ENCODE results near the gene PPM1F.
"Not testable (repeated sequence)": the region's sequence is repeated elsewhere in the genome, so short reads cannot be mapped to it uniquely, and the experiment has no call there.

The PPM1F gene

GRCh38 chr22:21940521-21940920 lies 12.1 kb downstream of the PPM1F start:
- no peak for DNase-seq (ENCODE audit: low read depth)

- not testable (repeated sequence) for DNase-seq (ENCODE audit: low read depth)
Observed at GRCh38 chr22:21939935-21940334, 12.7 kb downstream of the PPM1F start.

- DNase-seq (ENCODE audit: low read depth): no peak
Observed at GRCh38 chr22:21939461-21939913, 13.2 kb downstream of the PPM1F start.

DNA sequence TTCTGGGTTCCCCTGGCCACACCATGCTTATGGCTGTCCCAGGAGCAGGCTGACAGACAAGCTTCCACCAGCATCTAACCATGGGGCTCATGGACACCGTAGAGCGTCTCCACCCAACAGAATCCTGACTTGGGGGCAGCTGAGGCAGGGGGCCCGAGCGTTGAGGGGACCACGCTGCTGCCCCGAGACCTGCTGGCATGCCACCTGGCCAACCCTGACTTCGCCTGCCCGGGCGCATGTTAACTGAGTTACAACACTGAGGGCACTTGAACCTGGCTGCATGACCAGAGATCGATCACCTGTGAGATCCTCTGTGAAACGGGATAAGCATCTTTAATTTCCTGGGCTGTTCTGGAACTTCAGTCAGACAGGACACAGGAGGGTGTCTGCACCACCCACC lies 13.7 kb downstream of the PPM1F start:
- no peak for DNase-seq (ENCODE audit: low read depth)

- peak; percentile 80 for DNase-seq (ENCODE audit: low read depth)
Observed at GRCh38 chr22:21938071-21938822, 14.4 kb downstream of the PPM1F start.

DNA sequence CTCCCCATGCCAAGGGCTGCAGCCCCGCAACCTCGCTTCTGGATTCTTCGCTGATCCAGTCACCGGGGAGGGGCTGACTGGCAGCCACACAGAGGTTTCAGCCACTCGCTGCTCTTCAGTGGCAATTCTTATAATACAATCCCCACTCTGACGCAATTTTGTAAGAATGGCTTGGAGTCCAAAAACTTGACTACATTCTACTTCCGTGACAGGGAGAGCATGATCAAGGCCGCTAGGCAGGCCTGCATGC lies 14.9 kb downstream of the PPM1F start:
- DNase-seq (ENCODE audit: low read depth): no peak

- no peak for DNase-seq (ENCODE audit: low read depth)
Observed at GRCh38 chr22:21937041-21937820, 15.4 kb downstream of the PPM1F start.

GRCh38 chr22:21936151-21936775 lies 16.4 kb downstream of the PPM1F start:
- no peak for DNase-seq (ENCODE audit: low read depth)

- DNase-seq (ENCODE audit: low read depth): no peak
Observed at GRCh38 chr22:21933910-21934309, 18.7 kb downstream of the PPM1F start.

DNA sequence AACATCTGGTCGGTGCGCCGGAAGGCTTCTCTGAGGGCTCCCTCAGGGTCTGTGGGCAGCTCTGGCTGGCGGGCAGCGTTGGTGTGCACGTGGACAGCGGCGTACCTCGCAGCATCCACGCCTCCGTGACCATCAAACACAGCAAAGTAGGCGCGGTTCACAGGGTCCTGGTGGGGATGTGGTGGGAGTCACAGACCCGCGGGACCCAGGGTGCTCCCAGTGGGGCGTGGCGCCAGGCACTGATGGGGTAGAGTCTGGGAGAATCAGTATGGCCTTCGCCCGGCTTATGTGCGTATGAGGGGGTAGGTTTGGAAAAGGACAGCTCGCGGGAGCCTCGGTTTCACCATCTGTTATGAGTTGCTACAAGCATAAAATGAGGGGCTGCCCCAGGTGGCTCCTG lies 19.2 kb downstream of the PPM1F start:
- no peak for DNase-seq (ENCODE audit: low read depth)

DNA sequence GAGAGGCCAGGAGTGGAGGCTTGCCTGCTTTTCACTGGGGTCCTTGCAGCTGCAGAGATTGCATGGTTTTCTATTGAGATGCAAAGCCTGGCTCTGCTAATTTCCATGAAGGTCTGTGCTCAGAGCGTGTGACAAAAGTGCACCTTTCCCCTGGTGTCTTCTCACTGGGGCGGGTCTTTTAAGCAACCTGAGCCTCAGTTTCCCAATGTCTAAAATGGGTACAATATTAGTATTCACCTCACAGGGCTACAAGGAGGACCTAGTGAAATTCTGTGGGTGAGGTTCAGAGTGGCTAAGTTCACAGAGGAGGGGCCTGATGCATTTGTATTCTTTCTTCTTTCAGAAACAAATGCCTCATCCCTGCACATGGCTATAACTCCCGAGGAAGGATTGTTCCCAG lies 20.3 kb downstream of the PPM1F start:
- DNase-seq (ENCODE audit: low read depth): no peak

DNA sequence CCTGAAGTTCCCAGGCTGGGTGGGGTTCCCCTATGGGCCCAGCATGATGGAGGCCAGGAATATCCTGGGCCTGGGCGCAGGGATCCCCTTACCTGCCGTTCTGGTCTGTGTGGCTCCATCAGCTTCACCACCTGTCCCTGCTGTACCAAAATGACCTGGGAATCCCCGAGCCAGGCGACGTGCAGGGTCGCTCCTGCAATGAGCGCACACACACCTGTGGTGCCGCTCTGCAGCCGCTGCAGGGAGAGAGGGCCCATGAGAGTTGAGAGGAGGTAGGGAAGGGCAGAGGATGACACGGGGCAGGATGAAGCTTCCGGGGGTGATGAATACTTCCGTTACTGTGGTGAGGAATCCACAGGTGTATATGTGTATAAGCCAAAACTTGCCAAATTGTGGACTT lies 21.6 kb downstream of the PPM1F start:
- no peak for DNase-seq (ENCODE audit: low read depth)

DNA sequence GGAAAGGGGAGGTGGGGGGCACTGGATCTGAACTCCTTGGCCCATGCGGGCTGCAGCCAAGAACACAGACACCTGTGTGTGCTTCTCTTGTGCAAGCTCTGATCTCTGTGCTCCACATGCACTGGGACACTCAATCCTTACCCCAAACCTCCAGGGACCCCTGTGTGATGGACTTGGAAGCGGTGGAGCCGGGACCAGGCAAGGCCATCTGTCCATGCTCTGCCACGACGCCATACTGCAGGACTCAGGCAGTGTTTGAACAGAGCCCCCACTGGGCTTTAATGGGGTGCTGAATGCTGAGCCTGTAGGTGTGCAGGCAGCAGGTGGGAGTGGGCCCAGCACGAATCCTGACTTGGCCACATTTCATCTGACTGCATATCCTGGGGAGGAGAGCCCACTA lies 23.4 kb downstream of the PPM1F start:
- no peak for DNase-seq (ENCODE audit: low read depth)

DNA sequence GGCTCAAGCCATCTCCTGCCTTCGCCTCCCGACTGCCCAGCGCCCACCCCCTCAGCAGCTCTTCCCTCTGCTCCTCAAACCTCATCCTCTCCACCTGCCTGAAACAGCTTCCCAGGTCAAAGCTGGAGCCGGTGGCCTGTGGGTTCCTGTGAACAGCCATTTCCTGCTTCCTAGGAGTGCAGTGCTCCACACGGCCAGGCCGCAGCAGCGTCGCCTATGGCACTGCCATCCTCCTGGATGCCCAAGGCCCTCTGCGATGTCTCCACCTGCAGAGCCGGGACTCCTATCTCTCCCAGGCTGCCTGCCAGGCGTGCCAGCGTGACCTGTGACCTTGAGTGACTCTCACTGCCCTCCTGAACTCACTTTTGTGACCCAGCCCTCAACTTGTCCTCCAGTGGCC lies 24.6 kb downstream of the PPM1F start:
- no peak for DNase-seq (ENCODE audit: low read depth)

DNA sequence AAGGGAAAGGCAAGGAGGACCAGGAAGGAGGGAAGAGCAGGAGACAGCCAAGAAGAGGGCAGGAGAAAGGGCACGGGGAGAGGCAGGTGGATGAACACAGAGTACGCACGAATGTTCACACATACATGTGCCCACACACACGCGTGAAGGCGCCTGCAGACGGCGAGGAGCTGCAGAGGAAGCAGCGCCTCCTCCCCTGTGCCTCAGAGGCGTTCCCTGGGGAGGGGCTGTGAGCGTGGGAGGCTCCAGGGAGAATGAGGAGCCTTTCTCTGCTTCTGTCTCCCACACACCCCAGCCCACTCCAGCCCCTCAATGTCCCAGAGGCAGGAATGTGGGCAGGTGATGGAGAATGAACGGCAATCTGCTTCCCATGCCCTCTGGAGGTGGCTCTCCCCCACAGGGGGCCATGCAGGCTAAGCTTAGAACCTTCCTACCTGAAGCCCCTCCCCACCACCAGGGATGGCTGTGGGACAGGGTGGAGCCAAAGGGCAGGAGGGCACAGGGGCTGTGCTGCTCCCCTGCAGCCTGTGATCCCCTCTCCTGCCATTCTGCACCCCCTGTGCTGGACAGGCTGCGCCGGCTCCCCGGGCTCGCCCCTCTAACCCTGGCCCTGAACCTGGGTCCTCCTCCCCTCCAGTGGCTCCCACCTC lies 25.3 kb downstream of the PPM1F start:
- no peak for DNase-seq (ENCODE audit: low read depth)

DNA sequence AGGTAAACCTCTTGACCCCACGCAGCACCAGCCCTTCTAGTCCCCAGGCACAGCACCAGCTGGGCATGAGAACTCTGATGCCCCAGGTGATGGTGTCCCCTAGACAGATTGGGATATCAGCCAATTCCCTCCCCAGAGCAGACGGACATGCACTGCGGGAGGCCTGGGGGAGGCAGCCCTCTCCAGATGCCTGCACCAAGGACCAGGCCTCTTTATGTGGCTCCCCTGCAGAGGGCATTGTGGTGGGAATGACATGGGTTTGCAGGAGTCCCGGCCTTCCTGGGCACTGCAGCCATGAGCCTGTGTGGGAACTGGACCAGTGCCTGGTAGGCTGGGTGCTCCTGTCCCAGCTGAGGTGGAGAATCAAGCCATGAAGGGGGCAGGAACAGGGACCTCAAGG lies 25.9 kb downstream of the PPM1F start:
- no peak for DNase-seq (ENCODE audit: low read depth)

GRCh38 chr22:21923163-21923561 lies 29.5 kb downstream of the PPM1F start:
- no peak for DNase-seq (ENCODE audit: low read depth)

- no peak for DNase-seq (ENCODE audit: low read depth)
Observed at GRCh38 chr22:21922370-21923162, 30.1 kb downstream of the PPM1F start.

DNA sequence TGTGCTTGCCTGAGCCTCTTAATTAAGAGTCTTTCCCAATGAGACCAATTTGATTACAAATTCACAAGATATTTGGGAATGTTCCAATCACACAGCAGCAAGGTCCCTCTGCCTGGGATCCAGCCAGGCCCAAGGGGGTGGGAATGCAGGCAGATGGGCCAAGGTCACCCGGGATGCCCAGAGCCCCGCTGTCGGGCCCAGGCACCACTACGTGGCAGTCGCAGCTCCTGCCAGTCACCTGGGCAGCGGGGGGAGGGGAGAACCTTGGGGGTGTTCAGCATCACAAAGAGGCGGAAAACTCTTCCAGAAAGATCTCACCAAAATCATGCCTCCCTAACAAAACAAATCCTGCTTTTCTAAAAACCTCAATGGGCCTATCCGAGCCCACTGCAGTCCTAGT lies 30.9 kb downstream of the PPM1F start:
- DNase-seq (ENCODE audit: low read depth): no peak

DNA sequence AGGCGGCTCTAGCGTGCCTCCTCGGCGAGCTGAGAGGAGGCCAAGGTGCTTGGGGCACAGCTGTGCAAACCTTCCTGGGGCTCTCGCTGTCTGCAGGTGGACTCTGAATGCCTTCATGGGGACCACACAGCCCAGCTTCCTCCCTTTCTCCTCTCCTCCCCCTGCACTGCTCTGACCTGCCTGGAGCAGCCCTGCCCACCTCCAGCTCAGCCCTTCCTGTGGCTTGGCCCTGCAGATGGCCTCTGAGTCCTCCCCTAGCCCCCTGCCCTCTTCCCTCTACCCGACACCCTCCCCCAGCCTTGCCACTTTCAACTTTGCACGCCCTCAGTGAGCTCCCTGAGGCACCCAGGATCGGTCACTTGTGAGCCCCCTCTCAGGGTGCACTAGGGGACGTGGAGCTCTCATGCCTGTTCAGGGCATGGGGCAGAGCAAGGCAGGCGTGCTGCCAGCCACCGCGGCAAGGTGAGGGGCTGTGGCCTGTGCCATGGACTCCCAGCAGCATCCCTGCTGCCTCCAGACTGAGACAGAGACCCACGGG lies 31.4 kb downstream of the PPM1F start:
- no peak for DNase-seq (ENCODE audit: low read depth)

- DNase-seq (ENCODE audit: low read depth): no peak
Observed at GRCh38 chr22:21920341-21921183, 32.1 kb downstream of the PPM1F start.

All from activated T-helper 9 cell treated with anti-CD3 and anti-CD28 coated beads, Interleukin-2, amount 50 U/mL, for 16 hours (primary cell).